Choroid plexus epithelial cell (primary cell): ENCODE data around the gene ZRANB3.
"Not testable (repeated sequence)": the region's sequence is repeated elsewhere in the genome, so short reads cannot be mapped to it uniquely, and the experiment has no call there.

Experiments used
- DNase-seq: peaks from one replicate; pipeline ENCODE4 v3.0.0-alpha.2; 2010; ENCODE audit warnings: low read depth
- H3K4me3 ChIP-seq: 2 replicates; pipeline ENCODE4 v1.5.1; 2011; ENCODE audit warnings: low read depth, mild to moderate bottlenecking, control low read depth, low read length, moderate library complexity
- CTCF ChIP-seq: conservative IDR thresholded peaks from 2 replicates; pipeline ENCODE4 v1.5.1; 2011; ENCODE audit warnings: low read depth, mild to moderate bottlenecking, control low read depth, inconsistent platforms, low read length, moderate library complexity

ZRANB3 gene

DNA sequence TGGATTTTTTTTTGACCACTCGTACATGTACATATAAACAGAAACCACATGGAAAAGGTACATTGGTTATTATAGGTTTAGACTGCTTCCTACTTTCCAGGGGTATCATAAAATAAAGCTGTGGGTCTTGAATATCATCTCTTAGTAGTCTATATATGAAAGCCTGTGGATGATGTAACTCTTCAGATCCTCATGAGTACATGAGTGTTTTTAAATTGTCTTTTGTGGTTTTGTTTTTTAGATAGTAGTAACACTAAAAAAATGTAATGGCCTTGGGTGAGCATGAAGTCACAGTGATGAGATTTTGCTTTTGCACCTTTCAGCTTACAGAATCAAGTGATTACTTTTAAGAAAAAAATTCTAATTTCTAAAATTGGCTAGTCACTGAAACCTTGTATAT, 398.7 kb downstream of the ZRANB3 start:
- DNase-seq: peak; percentile 67
- no peak overlapping the region for H3K4me3 ChIP-seq
- TF ChIP-seq CTCF: no peak

- no peak overlapping the region for H3K4me3 ChIP-seq
- TF ChIP-seq CTCF: no peak
- no peak for DNase-seq
Observed at GRCh38 chr2:135130751-135131150, 400.3 kb downstream of the ZRANB3 start.

- no peak for TF ChIP-seq CTCF
- no peak overlapping the region for H3K4me3 ChIP-seq
- DNase-seq: no peak
Observed at GRCh38 chr2:135125940-135126339, 405.1 kb downstream of the ZRANB3 start.

DNA sequence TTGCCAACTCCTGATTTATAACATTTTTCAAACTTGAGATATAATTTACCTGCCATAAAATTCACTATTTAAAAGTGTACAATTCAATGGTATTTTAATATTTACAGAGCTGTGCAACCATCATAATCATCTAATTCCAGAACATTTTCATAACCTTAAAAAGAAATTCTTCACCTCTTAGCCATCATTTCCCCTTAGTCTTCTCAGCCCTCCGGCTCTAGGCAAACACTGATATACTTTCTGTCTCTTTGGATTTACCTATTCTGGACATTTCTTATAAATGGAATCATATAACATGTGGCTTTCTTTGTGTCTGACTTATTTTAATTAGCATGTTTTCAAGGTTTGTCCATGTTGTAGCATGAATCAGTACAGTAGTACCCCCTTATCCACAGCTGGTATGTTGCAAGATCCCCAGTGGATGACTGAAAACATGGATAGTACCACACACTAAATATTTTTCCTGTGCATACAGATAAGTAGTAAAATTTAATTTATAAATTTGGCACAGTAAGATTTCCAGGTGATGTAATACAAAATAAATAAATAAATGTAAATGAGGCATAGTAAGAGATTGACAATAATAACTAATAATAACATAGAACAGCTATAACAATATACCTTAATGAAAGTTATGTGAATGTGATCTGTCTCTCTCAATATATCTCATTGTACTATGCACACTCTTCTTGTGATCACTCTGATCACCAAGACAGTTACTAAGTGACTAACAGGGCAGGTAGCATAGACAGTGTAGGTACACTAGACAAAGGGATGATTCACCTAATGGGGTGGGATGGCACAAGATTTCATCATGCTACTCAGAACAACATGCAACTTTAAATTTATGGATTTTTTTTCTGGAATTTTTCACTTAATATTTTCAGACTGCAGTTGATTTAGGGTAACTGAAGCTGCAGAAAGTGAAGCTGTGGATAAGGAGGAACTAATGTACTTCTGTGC, 405.8 kb downstream of the ZRANB3 start:
- no peak for TF ChIP-seq CTCF
- peak; percentile 32 for DNase-seq
- H3K4me3 ChIP-seq: no peak overlapping the region

DNA sequence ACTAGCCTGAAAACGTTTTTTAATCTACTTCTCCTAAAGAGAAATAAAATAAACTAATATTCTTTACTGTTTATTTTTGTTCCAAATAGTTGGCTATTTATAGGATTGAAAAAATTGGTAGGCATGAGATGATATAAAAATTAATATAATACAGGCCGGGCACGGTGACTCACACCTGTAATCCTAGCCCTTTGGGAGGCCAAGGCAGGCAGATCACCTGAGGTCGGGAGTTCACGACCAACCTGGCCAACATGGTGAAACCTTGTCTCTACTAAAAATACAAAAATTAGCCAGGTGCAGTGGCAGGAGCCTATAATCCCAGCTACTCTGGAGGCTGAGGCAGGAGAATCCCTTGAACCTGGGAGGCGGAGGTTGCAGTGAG, 409.4 kb downstream of the ZRANB3 start:
- not testable (repeated sequence) for H3K4me3 ChIP-seq, DNase-seq

DNA sequence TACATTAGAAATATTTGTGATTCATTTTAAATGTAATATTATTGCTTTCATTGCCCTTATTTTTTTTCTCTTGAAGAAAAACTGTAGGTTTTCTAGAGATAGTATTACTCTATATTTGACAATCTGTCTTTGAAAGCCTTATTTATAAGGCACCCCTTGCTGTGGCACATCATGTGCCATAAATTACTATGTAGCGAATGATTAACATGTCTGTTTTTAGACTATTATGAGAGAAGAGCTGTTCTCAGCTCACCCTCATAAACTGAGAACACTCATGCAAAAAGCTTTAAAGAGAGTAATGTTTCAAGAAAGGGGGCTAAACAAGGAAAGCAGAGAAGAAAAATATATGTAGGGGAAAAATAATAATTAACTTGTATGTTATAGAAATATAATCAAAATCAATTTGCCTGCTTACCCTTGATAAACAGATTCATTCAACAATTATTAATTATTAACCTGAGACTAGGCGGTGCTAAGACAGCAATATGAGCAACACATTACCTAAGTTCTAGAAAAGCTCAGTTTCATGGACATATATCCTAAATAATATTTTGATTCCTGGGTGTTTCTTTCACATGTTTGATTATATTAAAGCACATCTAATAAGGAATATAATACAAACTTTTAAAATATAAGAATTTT, 409.9 kb downstream of the ZRANB3 start:
- no peak for DNase-seq
- H3K4me3 ChIP-seq: no peak overlapping the region
- TF ChIP-seq CTCF: no peak

DNA sequence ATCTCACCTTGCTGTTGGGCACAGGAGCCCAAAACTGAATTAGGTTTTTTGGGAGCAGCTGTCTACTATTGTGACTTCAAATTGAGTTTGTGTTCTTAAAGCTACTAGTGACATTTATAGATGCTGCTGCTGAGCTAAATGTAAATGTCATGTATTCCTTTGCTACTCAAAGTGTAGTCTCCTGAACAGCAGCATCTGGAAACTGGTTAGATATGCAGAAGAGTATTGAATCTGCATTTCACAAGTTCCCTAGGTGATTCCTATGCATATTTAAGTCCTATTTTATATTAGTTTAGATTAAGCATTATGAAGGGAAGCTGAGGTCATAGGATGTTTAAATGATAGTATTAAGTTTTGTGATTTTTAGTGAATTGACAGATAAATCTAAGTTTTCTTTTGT, 411.4 kb downstream of the ZRANB3 start:
- no peak for TF ChIP-seq CTCF
- DNase-seq: no peak

More for the DNA sequence above, 411.4 kb downstream of the ZRANB3 start:
- no peak overlapping the region for H3K4me3 ChIP-seq
